Panc1 (cell line): ENCODE data around the gene ALKBH4. TPM values are rescaled to one million over a fixed set of nuclear protein-coding genes. Genes with fewer than 3 reads are reported as not detected.

Experiments
- ATAC-seq: fragments of 200-7000 bp; cut with Tn5 transposase; 2 replicates; pipeline ENCODE4 v1.9.1; 2020; ENCODE audit warnings: mild to moderate bottlenecking, moderate library complexity
- BruUV-seq: library from RNA; stranded (reverse); fragments of 400-500 nt; replicated peaks from 2 replicates; lab custom pipeline; 2021; lab: Mats Ljungman, UMichigan
- CTCF ChIA-PET: fragments of 300-600 bp; sonication (Branson Sonifier 250); formaldehyde crosslinking; loops from one replicate; lab custom pipeline; 2022; ENCODE audit warnings: antibody characterized with exemption; lab: Charles Lee
- POLR2A ChIA-PET: fragments of 300-600 bp; sonication (Branson Sonifier 250); formaldehyde crosslinking; loops from one replicate; lab custom pipeline; 2022; ENCODE audit warnings: antibody characterized with exemption; lab: Charles Lee
- DNase-seq: peaks from one replicate; pipeline ENCODE4 v3.0.0-alpha.2; 2010; ENCODE audit warnings: low read depth, low spot score
- H3K27ac ChIP-seq: 2 replicates; pipeline ENCODE4 v1.5.1; 2011; ENCODE audit warnings: mild to moderate bottlenecking, low read length, inconsistent platforms
- H3K27me3 ChIP-seq: fragments of 200-500 bp; sonication (Bioruptor generic); 2 replicates; pipeline ENCODE4 v1.6.0; 2014; ENCODE audit warnings: low read length, inconsistent platforms; ENCODE audit not compliant: control insufficient read depth, insufficient read depth
- H3K36me3 ChIP-seq: fragments of 200-500 bp; sonication (Bioruptor generic); 2 replicates; pipeline ENCODE4 v1.5.1; 2014; ENCODE audit warnings: inconsistent platforms, mild to moderate bottlenecking, low read length, moderate library complexity; ENCODE audit not compliant: control insufficient read depth, insufficient read depth
- H3K4me1 ChIP-seq: 2 replicates; pipeline ENCODE4 v1.5.1; 2011; ENCODE audit warnings: inconsistent platforms, mild to moderate bottlenecking, low read length, moderate library complexity; ENCODE audit not compliant: control insufficient read depth, insufficient read depth
- H3K4me3 ChIP-seq, 2 experiments: 2 replicates each; pipeline ENCODE4 v1.5.1; 2011 to 2012; ENCODE audit warnings: low read depth in 2 of 2, low read length in 2 of 2, mild to moderate bottlenecking in 2 of 2, inconsistent platforms in 1 of 2, moderate library complexity in 1 of 2
- H3K9me3 ChIP-seq: fragments of 200-500 bp; sonication (Bioruptor generic); 2 replicates; pipeline ENCODE4 v1.5.1; 2014; ENCODE audit warnings: low read depth, mild to moderate bottlenecking, inconsistent platforms, low read length, moderate library complexity; ENCODE audit not compliant: control insufficient read depth, insufficient read depth
- POLR2AphosphoS5 ChIP-seq: IDR thresholded peaks from 2 replicates; pipeline ENCODE4 v1.6.1; 2012; ENCODE audit warnings: mild to moderate bottlenecking, low read depth, low read length, moderate library complexity
- SIN3A ChIP-seq: IDR thresholded peaks from 2 replicates; pipeline ENCODE4 v1.6.1; 2012; ENCODE audit warnings: low read depth, mild to moderate bottlenecking, low read length, moderate library complexity, borderline replicate concordance; ENCODE audit not compliant: insufficient read depth
- TCF7L2 ChIP-seq: IDR thresholded peaks from 2 replicates; pipeline ENCODE4 v1.6.1; 2011; ENCODE audit warnings: mild to moderate bottlenecking, low read depth, low read length, inconsistent platforms
- in situ Hi-C: cut with HindIII; loops from 2 replicates; pipeline ENCODE4 v1.10.0; 2016; ENCODE audit warnings: low sequenced_read_pairs, low pct_unique_long_range_greater_than_20kb
- intact Hi-C: fragments of 100-400 bp; cut with micrococcal nuclease; formaldehyde crosslinking; loops from one replicate; pipeline ENCODE4 v1.10.0; 2022; ENCODE audit not compliant: unreplicated experiment
- total RNA-seq: library from RNA; stranded (reverse); gene quantifications from one replicate; pipeline ENCODE4 v1.2.1, GENCODE V29; 2021; ENCODE audit not compliant: unreplicated experiment
- TF ChIP-seq, protein P1 (sequence below), 2 experiments: IDR thresholded peaks; 2 replicates each; pipeline ENCODE4 v1.6.1; 2011 to 2012; ENCODE audit warnings: low read depth in 2 of 2, control low read depth in 1 of 2, low read length in 1 of 2, mild to moderate bottlenecking in 1 of 2, moderate library complexity in 1 of 2; ENCODE audit not compliant: insufficient read depth in 1 of 2
- TF ChIP-seq, protein P2 (sequence below): fragments of 450-650 bp; IDR thresholded peaks from 2 replicates; pipeline ENCODE4 v1.5.1; 2017; ENCODE audit warnings: mild to moderate bottlenecking

ALKBH4 gene
- total RNA-seq, 1 experiment from 2014 or later, result 19.0 TPM

DNA sequence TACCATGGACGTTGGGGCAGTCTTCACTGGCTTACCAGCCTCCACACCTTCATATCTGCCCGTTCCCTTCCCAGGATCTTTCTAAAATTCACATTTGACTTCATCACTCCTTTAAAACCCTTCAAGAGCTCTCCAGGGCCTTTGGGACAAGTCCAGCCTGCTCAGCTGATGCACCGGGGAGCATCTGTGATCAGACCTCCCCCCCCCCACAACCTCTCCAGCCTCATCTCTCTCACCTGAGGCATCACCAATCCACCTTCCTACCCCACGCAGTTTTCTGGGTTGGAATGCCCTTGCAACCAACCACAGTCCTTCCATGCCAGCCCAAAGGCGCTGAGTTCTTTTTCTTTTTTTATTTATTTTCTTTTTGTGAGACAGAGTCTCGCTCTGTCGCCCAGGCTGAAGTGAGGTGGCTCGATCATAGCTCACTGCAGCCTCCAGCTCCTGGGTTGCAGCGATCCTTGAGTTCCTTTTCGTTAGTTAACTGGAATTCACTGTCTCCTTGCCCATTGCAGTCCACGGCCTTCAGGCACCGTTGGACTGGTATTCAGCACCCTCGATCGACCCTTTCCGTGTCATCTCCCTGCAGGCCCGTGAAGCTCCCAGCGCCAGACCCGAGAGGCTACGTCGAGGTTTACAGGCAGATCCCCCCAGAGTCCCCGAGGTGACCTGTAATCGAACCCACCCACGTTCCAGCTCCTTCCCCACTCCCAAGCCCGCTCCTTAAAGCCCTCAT, 654 bp downstream of the ALKBH4 start:
- no TSS peak for BruUV-seq
- ATAC-seq, result no peak
- H3K4me1 ChIP-seq, result peaks cover 7% of the 10 kb centered on the region
- no peak for DNase-seq
- CTCF ChIA-PET, result interaction anchor here (0.7 kb wide), 1 partner anchor 68 kb away, joined by 7 read pairs; the partner anchor contains the start of gene PRKRIP1
- H3K27ac ChIP-seq, result peak overlapping the region; percentile 97
- in situ Hi-C loops (no loop called here), intact Hi-C loops (no loop called here)
- no peak for TF ChIP-seq TCF7L2
- TF ChIP-seq, protein P1, sequence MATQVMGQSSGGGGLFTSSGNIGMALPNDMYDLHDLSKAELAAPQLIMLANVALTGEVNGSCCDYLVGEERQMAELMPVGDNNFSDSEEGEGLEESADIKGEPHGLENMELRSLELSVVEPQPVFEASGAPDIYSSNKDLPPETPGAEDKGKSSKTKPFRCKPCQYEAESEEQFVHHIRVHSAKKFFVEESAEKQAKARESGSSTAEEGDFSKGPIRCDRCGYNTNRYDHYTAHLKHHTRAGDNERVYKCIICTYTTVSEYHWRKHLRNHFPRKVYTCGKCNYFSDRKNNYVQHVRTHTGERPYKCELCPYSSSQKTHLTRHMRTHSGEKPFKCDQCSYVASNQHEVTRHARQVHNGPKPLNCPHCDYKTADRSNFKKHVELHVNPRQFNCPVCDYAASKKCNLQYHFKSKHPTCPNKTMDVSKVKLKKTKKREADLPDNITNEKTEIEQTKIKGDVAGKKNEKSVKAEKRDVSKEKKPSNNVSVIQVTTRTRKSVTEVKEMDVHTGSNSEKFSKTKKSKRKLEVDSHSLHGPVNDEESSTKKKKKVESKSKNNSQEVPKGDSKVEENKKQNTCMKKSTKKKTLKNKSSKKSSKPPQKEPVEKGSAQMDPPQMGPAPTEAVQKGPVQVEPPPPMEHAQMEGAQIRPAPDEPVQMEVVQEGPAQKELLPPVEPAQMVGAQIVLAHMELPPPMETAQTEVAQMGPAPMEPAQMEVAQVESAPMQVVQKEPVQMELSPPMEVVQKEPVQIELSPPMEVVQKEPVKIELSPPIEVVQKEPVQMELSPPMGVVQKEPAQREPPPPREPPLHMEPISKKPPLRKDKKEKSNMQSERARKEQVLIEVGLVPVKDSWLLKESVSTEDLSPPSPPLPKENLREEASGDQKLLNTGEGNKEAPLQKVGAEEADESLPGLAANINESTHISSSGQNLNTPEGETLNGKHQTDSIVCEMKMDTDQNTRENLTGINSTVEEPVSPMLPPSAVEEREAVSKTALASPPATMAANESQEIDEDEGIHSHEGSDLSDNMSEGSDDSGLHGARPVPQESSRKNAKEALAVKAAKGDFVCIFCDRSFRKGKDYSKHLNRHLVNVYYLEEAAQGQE (IDR thresholded peaks at IDR 0.05; ENCODE audit: insufficient read depth in 1 of 2, low read depth in 2 of 2, low read length in 1 of 2), result no peak
- H3K4me3 ChIP-seq, result peak overlapping the region; percentile 91 to 100
- H3K9me3 ChIP-seq, result no peaks in the 10 kb centered on the region
- H3K27me3 ChIP-seq, result no peaks in the 10 kb centered on the region
- POLR2A ChIA-PET, result no interaction called here
- peaks cover 4% of the 10 kb centered on the region for H3K36me3 ChIP-seq

DNA sequence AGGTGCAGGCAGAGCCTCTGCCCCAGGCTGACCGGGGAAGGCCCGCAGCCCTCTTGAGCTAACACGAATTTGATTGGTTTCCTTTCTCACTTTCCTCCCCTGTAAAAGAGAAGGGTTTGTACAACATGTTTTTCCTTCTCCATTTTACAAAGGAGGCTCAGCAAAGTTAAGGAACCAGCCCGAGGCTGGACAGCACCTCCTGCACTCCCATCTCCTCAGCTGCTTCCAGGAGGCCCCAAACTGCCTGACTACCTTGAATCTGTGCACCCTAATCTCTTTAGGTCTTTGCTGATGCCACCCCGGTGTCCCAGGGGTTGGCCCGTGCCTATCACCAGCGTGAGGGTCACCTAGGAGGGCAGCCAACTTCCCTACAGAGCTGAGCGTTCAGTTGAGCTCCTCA, 4.2 kb downstream of the ALKBH4 start:
- H3K4me3 ChIP-seq, result no peak overlapping the region
- H3K27ac ChIP-seq, result no peak overlapping the region
- TF ChIP-seq POLR2AphosphoS5, result no peak
- no peak for TF ChIP-seq TCF7L2
- TF ChIP-seq, protein P1 (IDR thresholded peaks at IDR 0.05; ENCODE audit: insufficient read depth in 1 of 2, low read depth in 2 of 2, low read length in 1 of 2), result no peak
- TF ChIP-seq, protein P2, sequence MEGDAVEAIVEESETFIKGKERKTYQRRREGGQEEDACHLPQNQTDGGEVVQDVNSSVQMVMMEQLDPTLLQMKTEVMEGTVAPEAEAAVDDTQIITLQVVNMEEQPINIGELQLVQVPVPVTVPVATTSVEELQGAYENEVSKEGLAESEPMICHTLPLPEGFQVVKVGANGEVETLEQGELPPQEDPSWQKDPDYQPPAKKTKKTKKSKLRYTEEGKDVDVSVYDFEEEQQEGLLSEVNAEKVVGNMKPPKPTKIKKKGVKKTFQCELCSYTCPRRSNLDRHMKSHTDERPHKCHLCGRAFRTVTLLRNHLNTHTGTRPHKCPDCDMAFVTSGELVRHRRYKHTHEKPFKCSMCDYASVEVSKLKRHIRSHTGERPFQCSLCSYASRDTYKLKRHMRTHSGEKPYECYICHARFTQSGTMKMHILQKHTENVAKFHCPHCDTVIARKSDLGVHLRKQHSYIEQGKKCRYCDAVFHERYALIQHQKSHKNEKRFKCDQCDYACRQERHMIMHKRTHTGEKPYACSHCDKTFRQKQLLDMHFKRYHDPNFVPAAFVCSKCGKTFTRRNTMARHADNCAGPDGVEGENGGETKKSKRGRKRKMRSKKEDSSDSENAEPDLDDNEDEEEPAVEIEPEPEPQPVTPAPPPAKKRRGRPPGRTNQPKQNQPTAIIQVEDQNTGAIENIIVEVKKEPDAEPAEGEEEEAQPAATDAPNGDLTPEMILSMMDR, result no peak
- no peak for TF ChIP-seq SIN3A
- intact Hi-C loops (no loop called here), in situ Hi-C loops (no loop called here)
- H3K4me1 ChIP-seq, result peaks cover 7% of the 10 kb centered on the region; the same call in 1 of the 2 replicates
- BruUV-seq, result no TSS peak
- H3K27me3 ChIP-seq, result no peaks in the 10 kb centered on the region
- ChIA-PET POLR2A (no interaction called here), CTCF (no interaction called here)
- ATAC-seq (no peak), DNase-seq (no peak)
- peaks cover 4% of the 10 kb centered on the region; the same call in 1 of the 2 replicates for H3K36me3 ChIP-seq
- no peaks in the 10 kb centered on the region for H3K9me3 ChIP-seq
